HG02678 (cell line): ENCODE results near the gene ABLIM1.

Experiments used
- ATAC-seq: cut with Tn5 transposase; IDR thresholded peaks from one replicate; pipeline ENCODE4 v1.9.1; 2021; ENCODE audit warnings: mild to moderate bottlenecking, moderate library complexity; ENCODE audit not compliant: unreplicated experiment

ABLIM1 gene

DNA sequence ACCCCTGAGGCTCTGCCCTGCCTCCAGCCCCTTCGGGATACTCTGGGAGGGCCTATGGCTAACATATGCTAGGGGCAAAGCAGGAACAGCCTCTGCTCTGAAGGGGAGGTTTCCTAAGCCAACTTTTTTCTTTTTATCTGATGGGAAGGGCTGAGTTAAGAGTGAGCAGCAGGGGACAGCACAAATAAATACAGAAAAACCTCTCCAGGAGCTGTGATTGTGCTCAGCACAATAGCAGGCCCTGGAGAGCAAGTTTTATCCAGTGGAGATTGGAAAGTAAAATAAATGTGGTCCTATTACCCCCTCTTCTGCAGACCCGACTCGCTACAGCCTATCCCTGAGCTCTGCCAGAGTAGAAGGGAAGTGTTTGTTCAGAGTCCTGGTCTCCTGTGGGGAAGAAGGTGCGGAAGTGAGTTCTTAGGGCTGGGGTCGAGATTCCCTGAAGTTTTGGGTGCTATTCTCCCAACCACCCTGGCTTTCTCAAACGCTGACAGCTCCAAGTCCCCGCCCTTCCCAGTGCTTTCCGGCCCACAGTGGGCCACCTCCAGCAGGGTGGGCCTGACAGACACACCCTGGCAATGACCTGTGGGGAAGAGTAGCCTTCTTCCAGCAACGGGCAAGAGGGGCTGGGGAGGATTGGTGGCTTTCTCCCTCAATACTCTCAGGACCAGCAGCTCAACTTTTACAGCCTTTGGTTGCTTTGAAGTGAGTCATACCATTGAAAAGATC is 230.8 kb downstream of the ABLIM1 start:
- ATAC-seq = no peak

DNA sequence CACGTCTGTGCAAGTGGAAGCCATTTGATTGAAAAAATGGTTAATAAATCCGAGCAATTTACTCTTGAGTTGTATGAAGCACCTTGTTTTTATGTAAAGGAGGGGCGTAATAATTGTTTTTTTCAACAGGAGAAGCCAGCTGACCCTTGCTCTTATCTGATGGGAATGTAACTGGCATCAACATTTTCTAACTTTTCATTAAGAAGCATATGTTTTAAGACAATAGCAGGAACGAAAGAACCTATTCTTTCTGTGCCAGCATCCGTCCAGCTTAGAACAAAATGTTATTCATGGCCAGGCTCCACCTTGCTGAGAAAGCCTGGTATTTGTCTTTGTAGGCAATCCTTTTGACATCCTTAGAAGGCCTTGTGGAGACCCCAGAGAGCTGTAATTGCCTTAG is 231.6 kb downstream of the ABLIM1 start:
- no peak for ATAC-seq

DNA sequence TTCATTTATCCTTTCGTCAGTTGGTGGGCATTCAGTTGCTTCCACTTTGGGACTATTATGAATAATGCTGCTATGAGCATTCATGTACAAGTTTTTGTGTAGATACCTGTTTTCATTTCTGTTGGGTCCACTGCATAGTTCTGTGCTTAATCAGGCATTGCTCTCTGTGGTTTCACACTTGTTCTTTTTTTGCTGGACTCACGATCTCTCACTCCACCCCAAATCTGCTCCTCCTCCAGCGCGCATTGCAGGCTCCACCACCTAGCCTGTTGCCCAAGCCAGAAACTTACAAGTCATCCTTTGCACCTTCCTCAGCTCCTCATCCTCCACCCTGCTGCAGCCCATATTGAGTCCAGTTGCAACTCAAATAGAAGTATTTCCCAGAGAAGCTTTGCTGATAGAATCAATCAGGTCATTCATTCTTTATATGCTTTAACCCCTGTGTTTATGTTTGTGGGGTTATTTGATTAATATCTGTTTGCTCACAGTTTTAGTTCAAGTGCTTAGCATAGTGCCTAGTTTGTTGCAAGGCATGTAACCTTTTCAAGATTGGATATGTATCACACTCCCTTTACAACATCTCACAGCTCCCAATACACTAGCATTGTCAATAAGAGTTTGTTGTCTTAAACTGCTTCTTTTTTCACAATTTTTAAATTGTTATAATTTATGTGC is 237.1 kb downstream of the ABLIM1 start:
- ATAC-seq = no peak

DNA sequence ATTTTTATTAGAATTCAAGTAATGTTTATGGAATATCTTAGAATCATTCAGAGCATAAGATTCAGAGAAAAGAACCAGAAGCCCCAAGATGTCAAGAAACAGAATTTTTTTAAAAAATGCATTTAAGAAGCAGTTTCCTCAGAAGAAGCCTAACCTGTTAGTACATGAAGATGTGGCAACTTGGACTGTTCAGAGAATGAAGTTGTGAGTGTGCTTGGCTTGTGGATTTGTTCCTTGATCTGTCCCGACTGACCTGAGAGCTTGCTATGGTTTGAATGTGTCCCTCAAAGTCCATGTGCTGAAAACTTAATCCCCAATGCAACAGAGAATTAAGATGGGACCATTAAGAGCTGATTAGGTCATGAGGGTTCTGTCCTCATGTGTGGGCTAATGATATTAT is 240.0 kb downstream of the ABLIM1 start:
- ATAC-seq = no peak

DNA sequence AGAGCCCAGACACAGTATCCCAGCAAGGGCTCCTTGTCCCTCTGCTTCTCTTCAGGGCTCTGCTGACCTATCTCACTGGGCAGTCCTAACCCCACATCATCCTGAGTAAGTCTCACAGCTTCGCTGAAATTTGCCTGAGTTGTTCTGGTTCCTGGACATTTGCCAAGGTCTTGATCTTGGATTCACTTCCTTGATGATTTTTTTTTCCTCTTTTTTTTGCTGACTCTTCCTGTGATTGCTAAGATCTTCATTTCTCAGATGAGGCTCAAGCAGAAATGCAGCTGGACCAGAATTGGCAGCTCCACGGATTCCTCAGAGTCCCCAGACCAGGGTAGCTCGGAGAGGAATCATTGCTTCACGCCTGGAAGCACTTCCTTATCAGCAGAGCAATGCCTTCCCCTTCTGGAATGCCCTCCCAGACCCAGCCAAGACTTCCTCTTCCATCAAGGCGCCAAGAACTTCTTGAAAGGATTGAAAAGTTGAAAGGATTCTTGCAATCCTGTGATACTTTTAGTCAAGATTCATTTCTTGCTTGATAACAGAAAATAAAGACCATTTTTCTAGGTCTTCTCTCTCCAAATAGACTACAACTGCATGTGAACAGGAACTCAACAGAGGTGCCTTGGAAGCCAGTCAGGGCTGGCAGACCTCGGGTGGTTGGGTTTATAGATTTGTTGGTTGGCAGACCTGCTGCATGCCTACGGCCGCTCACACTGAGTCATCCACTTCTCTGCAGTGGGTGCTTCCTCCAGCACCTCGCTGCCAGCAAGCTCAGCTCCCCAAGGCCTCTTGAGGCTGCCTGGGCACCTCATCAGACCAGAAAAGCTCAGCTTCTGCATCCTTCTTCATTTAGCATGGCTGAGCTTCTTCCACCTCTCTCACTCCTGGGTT is 244.9 kb downstream of the ABLIM1 start:
- ATAC-seq = no peak

DNA sequence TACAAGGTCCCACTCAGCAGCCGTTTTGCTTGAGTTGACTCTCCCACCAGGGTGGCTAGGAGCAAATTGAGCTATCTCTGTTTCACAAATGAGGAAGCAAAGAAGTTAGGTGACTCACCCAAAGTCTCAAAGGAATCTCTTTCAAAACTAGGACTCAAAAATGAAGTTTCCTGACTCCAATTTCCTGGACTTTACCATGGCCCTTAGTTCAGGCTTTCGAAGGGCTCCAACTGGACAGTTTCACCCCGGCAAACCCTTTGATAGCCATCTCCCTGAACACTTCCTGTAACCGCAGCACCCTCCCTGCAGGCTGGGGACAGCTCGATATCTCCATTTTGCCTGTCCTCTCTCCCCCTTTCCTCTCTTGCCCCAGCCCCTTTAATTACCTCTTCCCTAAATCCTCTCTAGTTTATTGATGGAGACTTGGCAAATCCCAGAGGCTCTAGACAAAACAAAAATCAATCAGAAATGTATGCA is 249.1 kb downstream of the ABLIM1 start:
- no peak for ATAC-seq

DNA sequence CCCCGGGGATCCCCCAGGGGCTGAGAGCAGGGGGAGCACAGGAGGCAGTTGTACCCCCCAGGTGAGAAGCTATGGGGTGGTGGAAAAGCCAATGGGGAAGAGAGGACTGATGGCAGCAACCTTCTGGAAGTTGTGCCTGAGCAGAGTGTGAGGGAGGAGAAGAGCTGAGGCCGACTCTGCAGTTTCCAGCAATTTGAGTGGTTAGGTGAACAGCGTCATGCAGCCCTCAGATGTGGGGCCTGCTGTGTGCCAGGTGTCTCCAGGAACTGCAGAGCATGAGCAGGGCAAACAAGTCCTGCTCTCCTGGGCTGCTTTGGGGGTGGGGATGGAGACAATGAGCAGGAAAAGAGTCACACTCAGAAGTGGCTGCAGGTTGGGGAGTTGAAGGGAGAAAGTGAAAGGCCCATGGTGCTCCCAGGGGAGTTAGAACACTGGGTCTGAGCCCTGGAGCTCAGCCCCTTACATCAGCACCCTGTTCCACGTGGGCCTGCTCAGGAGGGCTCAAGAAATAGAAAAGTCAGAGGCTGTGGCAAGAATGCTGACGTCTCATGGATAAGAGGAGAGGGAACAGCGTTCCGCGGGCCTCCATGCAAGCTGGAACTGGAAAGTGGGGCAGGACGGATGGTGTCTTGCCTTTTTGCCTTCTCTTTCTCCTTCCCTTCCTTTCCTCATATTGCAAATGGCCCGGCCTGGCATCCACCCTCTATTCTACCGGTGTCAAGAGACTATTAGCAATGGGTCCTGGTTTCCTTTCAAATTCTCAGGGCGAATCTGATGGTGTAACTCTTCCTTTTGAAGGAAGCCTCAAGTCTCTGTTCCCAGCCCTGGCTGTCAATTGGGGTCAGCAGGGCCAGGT is 249.7 kb downstream of the ABLIM1 start:
- ATAC-seq = no peak

DNA sequence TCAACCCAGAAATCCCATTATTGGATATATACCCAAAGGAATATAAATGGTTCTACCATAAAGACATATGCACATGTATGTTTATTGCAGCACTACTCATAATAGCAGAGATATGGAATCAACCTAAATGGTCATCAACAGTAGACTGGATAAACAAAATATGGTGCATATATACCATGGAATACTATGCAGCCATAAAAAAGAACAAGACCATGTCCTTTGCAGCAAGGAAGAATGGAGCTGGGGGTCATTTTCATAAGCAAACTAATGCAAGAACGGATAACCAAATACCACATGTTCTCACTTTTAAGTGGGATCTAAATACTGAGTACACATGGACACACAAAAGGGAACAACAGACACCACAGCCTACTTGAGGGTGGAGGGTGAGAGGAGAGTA is 251.6 kb downstream of the ABLIM1 start:
- no peak for ATAC-seq

DNA sequence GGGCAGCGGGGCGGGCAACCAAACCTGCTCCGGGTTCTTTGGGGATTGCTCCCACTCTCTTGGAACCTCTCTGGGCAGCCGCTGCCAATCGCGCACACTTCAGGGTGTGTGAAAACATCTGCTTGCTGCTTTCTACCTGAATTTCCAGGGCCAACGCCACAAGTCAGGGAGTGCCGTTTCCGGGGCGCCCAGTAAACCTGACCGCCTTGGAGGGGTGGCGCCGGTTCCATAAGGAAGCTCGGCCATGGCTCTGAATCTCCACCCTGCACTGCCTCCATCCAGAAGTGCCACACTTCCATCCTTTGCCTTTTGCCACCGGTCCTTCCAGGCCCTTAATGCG is 253.1 kb downstream of the ABLIM1 start:
- no peak for ATAC-seq

DNA sequence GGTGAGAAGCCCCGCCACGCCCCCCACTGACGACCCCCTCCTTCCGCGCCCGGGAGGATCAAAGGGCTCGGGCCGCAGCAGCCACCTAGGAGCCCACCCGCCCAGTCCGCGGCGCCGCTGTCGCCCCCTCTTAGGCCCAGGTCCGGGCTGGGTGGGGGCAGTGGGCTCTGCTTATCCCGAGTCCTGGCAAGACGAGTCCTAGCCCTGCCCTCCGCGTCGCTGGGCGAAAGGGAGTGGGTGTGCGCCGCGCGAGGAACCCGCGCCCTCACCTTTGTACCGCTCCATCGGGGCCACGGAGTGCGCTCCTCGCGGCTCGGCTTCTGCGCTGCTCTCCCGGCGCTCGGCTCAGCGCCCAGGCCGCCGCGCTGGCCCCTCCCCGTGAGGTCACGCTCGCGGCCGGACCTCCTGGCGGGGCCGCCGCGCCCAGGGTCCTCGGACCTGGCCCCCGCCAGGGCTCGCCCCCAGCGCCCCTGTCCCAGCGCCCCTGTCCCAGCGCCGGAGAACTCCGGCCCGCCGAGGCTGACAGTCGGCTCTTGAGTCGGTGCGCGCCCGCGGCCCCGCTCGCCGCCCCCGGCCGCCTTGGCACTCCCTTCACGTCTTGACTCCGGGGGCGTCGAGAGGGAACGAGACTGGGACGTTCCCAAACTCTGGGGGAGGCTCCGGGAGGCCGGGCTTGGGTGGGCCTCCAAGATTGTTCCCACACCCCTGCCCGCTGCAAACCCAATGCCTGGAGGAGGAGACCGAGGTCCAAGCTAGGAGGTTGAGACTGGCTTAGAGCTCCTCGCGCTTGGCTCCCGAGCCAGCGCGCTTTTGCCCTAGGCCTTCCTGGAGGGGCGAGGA is 253.7 kb downstream of the ABLIM1 start, which contains the start of gene AFAP1L2:
Gene AFAP1L2, minus strand, starts transcription at position 332 of the 840 bp plus-strand sequence. Its CDS starts 47 bp downstream, at position 285.
- ATAC-seq = no peak

DNA sequence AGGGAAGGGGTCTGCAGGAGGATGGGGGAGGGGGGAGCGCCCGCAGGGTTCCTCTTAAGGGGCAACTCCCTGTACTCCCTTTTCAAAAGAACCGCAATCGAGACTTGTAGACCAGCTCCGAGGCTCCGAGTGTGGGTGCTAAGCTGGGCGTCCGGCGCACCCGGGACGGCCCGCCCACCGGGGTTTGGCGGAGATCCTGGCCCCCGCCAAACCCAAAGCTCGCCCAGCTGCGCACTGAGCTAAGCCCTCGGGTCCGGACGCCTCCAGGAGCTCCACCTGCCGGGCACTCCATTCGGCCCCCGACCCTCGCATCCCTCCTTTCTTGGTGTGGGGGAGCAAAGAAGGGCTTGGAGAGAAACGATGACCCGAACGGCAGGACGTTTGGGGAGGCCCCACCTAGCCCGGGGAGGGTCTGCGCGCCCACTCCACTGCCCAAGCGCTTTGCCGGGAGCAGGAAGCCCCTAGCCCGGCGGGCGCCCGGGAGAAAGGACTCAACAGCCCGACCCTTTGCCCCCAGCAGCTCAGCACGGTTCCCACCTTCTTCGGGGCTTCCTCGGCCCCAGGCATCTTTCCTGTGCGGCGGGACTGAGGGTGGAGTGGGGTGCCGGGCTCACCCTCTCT is 254.4 kb downstream of the ABLIM1 start:
- ATAC-seq = no peak

DNA sequence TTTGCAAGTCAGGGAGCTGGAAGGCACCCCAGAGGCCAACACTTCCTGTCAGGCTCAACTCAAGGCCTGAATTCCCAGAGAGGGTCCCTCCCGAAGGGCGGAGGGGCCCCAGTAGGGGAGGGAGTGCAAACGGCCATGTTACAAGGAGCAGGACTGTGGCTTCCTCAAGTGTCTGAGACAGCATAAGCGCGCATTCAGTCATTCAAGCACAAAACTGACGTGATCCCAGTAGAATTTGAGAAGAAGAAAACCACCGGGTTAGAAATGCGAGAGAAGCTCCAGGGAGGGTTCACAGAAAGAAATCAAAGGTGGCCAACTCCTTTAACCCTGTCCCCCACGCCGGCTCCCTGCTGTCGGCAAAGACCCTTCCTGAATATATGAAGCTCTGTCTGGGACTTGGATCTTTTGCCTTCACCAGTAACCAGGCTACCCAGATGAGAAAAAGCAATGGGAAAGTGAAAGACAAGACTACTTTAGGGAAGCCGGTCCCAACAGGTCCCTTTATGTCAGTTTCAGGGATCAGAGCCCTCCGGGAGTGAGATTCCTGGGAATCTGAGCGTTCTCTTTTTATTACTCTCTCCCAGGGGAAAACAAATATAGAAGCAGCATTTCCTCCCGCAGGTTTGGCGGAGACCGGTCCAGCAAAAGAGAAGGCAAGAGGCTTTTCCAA is 255.1 kb downstream of the ABLIM1 start:
- no peak for ATAC-seq

DNA sequence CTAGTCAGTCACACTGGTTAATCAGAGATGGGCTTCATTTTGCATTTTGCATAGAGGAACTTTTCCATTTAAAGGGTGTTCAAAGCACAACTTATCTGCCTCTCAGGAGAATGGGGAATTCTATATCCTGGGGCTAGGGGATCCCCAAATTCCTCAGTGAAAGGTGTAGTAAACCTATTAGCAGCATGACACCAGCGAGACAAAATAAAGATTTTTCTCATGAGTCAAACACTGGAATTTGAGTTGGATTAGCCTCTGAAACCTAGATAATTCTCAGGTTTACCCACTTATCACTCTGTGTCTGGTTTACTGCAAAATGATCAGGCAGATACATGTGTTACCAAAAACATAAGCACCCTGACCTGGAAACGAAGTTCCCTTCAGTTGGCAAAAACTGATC is 255.8 kb downstream of the ABLIM1 start:
- no peak for ATAC-seq

DNA sequence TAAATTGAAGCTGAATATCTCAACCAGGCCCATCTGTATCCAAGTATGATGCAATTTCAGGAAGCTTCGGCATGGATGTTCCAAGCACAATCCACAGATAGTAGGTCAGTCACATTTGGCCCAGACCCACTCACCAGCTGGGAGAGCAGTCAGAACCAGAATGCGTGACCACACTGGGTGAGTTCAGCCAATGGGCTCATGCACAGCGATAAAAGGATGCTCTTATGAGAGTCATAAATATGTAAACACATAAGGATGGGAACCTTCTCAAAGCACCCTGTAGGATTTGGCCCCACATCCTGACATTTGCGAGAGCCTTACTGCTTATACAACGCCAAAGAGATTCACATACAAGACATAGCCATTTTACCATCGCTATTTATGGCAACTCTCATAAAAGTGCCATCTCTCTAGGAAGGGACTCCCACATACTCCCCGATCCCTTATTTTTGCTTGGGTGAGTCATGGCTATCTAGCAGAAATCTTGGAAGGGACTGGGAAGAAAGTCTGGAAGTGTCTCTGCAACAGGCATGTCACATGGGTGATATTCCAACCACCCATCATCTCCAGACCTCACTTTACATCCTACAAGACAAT is 256.8 kb downstream of the ABLIM1 start:
- ATAC-seq = no peak

DNA sequence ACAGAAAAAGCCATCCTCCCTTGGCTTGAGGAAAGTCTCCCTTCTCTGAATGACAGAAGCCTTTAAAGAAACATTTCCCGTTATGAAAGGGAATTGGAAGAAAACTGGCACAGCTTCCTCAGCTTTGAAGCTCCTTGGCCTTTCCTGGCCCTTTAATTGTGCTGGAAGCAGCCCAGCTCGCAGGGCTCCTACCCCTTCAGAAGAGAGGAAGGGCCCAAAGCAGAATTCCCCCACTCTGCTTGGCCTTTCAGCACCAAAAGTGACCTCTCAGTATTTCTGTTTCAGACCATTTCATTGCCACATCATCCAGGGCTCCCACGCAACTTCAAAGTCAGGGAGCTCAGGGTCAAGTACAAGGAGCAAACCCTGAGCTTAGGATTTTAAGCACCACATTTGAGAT is 258.0 kb downstream of the ABLIM1 start:
- no peak for ATAC-seq

DNA sequence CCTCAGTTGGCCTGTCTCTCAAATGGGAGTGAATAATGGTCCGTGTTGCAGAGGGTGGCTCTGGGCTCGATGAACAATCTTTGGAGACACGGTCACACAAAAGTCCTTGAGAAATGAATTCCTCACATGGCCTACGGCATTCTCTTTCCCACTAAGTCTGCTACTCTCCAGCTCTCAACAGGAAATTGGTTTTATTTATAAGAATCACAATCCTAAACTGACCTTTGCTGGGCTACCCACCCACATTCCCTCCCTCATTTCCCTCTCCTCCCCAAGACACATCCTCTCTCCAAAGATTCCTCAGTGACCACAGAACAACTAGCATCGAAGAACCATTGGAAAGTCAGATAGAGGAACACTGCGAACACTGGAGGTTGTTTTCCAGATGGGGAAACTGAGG is 258.5 kb downstream of the ABLIM1 start:
- no peak for ATAC-seq

DNA sequence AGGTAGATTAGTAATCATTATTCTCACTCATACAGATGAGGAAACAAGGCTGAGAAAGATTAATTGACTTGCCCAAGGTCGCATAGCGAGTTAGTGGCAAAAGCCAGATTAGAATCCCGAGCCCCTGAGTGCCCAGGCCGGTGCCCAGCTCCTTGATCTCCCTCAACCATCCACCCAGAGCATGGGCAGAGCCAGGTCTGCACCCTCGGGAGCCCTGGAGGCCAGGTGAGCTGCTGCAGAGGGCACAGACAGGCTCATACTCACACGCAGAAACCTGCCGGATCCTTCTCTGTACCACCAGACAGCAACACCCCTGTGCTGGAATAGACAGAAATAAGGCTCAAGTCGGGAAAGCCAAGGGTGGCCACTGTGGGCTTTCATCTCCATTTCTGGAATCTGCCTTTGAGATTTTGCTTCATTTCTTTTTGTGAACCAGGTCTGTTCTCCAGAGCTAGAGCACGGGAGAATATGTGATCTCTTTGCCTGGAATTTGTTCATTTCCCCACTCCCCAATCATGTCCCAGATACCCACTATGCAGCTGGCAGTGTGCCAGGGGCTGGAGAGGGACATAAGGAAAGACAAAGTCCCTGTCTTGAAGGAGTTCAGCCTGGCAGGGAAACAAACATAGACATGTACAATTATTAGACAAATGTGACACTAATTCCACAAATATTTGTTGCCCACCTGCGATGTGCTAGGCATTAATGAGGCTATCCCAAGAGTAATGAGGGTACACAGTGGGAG is 259.3 kb downstream of the ABLIM1 start:
- ATAC-seq = no peak
